ENCODE results near the gene MTHFD2L. TPM values are rescaled to one million over a fixed set of nuclear protein-coding genes. Genes with fewer than 3 reads are reported as not detected.

Gene MTHFD2L
- total RNA-seq, 1 experiment from 2014 or later, result 11.6 TPM

- no peaks in the 10 kb centered on the region for H3K79me1 ChIP-seq (ENCODE audit: insufficient read depth, low read depth, low read length, poor library complexity, severe bottlenecking)
- no peaks in the 10 kb centered on the region for H3K79me2 ChIP-seq (ENCODE audit: insufficient read depth, low read length)
- Mint-ChIP-seq H3K4me3 (no peak overlapping the region), H3K27ac (no peak overlapping the region), H3K36me3 (ENCODE audit: insufficient read depth in 1 of 3, low read depth in 3 of 3) (peaks cover 0 to 8% (median 0%) of the 10 kb centered on the region in 3 experiments; a peak in 1 of 7 replicates), H3K4me1 (peaks cover 6 to 7% of the 10 kb centered on the region in 2 experiments; a peak in 3 of 4 replicates), H3K27me3 (ENCODE audit: low read depth) (no peaks in the 10 kb centered on the region), H3K9me3 (peaks cover 0 to 10% of the 10 kb centered on the region in 2 experiments; a peak in 2 of 5 replicates)
- no peaks in the 10 kb centered on the region for H3K27me3 ChIP-seq (ENCODE audit: insufficient read depth, low read length)
- H3K56ac ChIP-seq (ENCODE audit: insufficient read length, low read depth, low read length), result no peak overlapping the region
- no peak overlapping the region for H2AFZ ChIP-seq (ENCODE audit: low read length)
- H3K18ac ChIP-seq (ENCODE audit: insufficient read length, low read depth, low read length), result no peak overlapping the region
- H2BK20ac ChIP-seq (ENCODE audit: low read depth, low read length, poor library complexity, severe bottlenecking), result no peak overlapping the region
- no peak overlapping the region for H2BK5ac ChIP-seq (ENCODE audit: insufficient read length, low read length)
- no peak for TF ChIP-seq CTCF (conservative IDR thresholded peaks at IDR 0.05)
- no peak overlapping the region for H2BK15ac ChIP-seq (ENCODE audit: low read depth, low read length)
- no peak overlapping the region for H3K9ac ChIP-seq (ENCODE audit: extremely low read depth, insufficient read length, low read length)
- no peaks in the 10 kb centered on the region for H3K4me1 ChIP-seq (ENCODE audit: insufficient read depth, low read length)
- no peak overlapping the region for H2BK12ac ChIP-seq (ENCODE audit: insufficient read length, low read depth, low read length)
- WGBS (ENCODE audit: extremely low coverage, insufficient read length, low lambda C conversion rate), result no CpG with 5 or more reads among the region's 9 CpGs
- H3K4me2 ChIP-seq (ENCODE audit: insufficient read depth, insufficient read length, low read length), result no peak overlapping the region
- no peak overlapping the region for H3K14ac ChIP-seq (ENCODE audit: insufficient read depth, low read length)
- no peak overlapping the region for H3K27ac ChIP-seq (ENCODE audit: insufficient read length, low read depth, low read length)
- no peaks in the 10 kb centered on the region for H3K9me3 ChIP-seq (ENCODE audit: control insufficient read depth, low read depth, low read length)
- no peak overlapping the region for H4K8ac ChIP-seq (replicated peaks; ENCODE audit: insufficient read length, low read depth, low read length)
- no peaks in the 10 kb centered on the region for H4K20me1 ChIP-seq (ENCODE audit: control insufficient read depth, insufficient read depth, insufficient read length)
- H3T11ph ChIP-seq (ENCODE audit: low read length), result no peak overlapping the region
- no peak for DNase-seq
- no peak overlapping the region for H2AK5ac ChIP-seq (ENCODE audit: insufficient read length, low read length)
- H4K5ac ChIP-seq (ENCODE audit: insufficient read length, low read depth, low read length), result no peak overlapping the region
- no peak overlapping the region for H3K4ac ChIP-seq (ENCODE audit: low read depth, low read length)
- H2BK120ac ChIP-seq (ENCODE audit: low read depth, low read length, poor library complexity, severe bottlenecking), result no peak overlapping the region
- no peak overlapping the region for H4K91ac ChIP-seq (ENCODE audit: insufficient read length, low read depth, low read length)
- H3K23ac ChIP-seq (ENCODE audit: insufficient read length, low read depth, low read length), result no peak overlapping the region
- no peaks in the 10 kb centered on the region for H3K23me2 ChIP-seq (ENCODE audit: insufficient read length, low read depth, low read length, poor library complexity, severe bottlenecking)
Observed at GRCh38 chr4:74330295-74330750, 172.4 kb downstream of the MTHFD2L start.

All from H9 (cell line).